GM19397 (cell line): ENCODE results near the gene MRAS.

Experiments used
- ATAC-seq: cut with Tn5 transposase; IDR thresholded peaks from one replicate; pipeline ENCODE4 v1.9.1; 2021; ENCODE audit warnings: mild to moderate bottlenecking, moderate library complexity; ENCODE audit not compliant: unreplicated experiment

MRAS gene

GRCh38 chr3:138338811-138339210 is 9.6 kb upstream of the MRAS start:
- ATAC-seq, result no peak

GRCh38 chr3:138340511-138340910 is 7.9 kb upstream of the MRAS start:
- ATAC-seq, result no peak

- ATAC-seq, result no peak
Measured at GRCh38 chr3:138344754-138345153, 3.6 kb upstream of the MRAS start.

GRCh38 chr3:138348754-138349739 is 668 bp downstream of the MRAS start:
- ATAC-seq, result no peak

GRCh38 chr3:138349926-138350665 is 1.7 kb downstream of the MRAS start:
- ATAC-seq, result no peak

GRCh38 chr3:138351151-138351550 is 2.8 kb downstream of the MRAS start:
- no peak for ATAC-seq

- ATAC-seq, result no peak
Measured at GRCh38 chr3:138351916-138352550, 3.7 kb downstream of the MRAS start.

- no peak for ATAC-seq
Measured at GRCh38 chr3:138354376-138354775, 6.0 kb downstream of the MRAS start.

- ATAC-seq, result no peak
Measured at GRCh38 chr3:138355071-138355470, 6.7 kb downstream of the MRAS start.

GRCh38 chr3:138356730-138357405 is 8.5 kb downstream of the MRAS start:
- no peak for ATAC-seq

- ATAC-seq, result no peak
Measured at GRCh38 chr3:138359148-138359918, 11.0 kb downstream of the MRAS start.

- ATAC-seq, result no peak
Measured at GRCh38 chr3:138359919-138360868, 11.8 kb downstream of the MRAS start.

GRCh38 chr3:138360869-138361525 is 12.6 kb downstream of the MRAS start:
- no peak for ATAC-seq

- ATAC-seq, result no peak
Measured at GRCh38 chr3:138361561-138361971, 13.2 kb downstream of the MRAS start.

GRCh38 chr3:138362538-138362937 is 14.2 kb downstream of the MRAS start:
- ATAC-seq, result no peak

- ATAC-seq, result no peak
Measured at GRCh38 chr3:138363322-138363721, 14.9 kb downstream of the MRAS start.

GRCh38 chr3:138364356-138365252 is 16.2 kb downstream of the MRAS start:
- ATAC-seq, result no peak

- no peak for ATAC-seq
Measured at GRCh38 chr3:138365253-138365555, 16.8 kb downstream of the MRAS start.
